ENCODE measurements around the gene CCDC154. TPM values are rescaled to one million over a fixed set of nuclear protein-coding genes. Genes with fewer than 3 reads are reported as not detected.
A peak's percentile ranks its signal among the peaks of the same experiment; 100 is the strongest.
"Not testable (repeated sequence)": the region's sequence is repeated elsewhere in the genome, so short reads cannot be mapped to it uniquely, and the experiment has no call there.

The CCDC154 gene
- total and polyA plus RNA-seq, 4 donors = 1.8 to 9.6 (median 2.9) TPM

DNA sequence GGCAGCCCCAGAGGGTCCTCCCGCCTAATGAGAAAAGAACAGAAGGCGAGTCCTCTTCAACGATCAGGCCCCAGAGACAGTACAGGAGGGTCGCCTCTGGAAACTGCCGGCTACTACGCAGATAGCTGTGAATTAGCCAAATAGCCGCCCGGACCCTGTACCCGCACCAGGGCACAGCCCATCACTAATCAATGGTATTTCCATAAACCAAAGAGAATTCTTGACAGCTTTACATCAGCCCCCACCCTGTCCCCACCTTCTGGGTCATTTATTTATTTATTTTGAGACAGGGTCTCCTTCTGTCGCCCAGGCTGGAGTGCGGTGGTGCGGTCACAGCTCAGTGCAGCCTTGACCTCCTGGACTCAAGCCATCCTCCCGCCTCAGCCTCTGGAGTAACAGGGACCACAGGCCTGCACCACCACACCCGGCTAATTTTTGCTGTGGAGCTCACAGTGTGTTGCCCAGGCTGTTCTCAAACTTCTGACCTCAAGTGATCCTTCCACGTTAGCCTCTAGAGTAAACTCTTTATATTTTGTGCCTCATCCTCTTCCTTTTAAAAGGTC lies 31.3 kb upstream of the CCDC154 start:
- 68 to 70% methylated on average over 15 of the region's 15 CpGs for WGBS, 2 donors
- no peak for ATAC-seq (ENCODE audit: low FRiP score)
- H3K4me1 ChIP-seq (ENCODE audit: control insufficient read depth in 1 of 2, insufficient read depth in 2 of 2, low read length in 2 of 2) = no peaks in the 10 kb centered on the region
- no peaks in the 10 kb centered on the region for H3K9me3 ChIP-seq (ENCODE audit: control insufficient read depth, low read length)
- H3K27ac ChIP-seq (ENCODE audit: low read depth in 1 of 2, low read length in 2 of 2) = peak overlapping the region in 1 of 2 donors; percentile 14
- no peaks in the 10 kb centered on the region for H3K36me3 ChIP-seq (ENCODE audit: control insufficient read depth in 1 of 2, insufficient read depth in 2 of 2, low read length in 1 of 2)
- no peaks in the 10 kb centered on the region for H3K27me3 ChIP-seq (ENCODE audit: control insufficient read depth in 1 of 2, insufficient read depth in 2 of 2, low read length in 1 of 2)
- DNase-seq = no peak
- intact Hi-C loops (cut with DNase I) = loop anchor here in 1 of 2 donors (5.0 kb wide), 1 partner anchor 137 kb away; the partner anchor contains the start of genes CRAMP1 and IFT140
- peak overlapping the region; percentile 70 to 78 for H3K4me3 ChIP-seq (ENCODE audit: low read length in 2 of 2)

DNA sequence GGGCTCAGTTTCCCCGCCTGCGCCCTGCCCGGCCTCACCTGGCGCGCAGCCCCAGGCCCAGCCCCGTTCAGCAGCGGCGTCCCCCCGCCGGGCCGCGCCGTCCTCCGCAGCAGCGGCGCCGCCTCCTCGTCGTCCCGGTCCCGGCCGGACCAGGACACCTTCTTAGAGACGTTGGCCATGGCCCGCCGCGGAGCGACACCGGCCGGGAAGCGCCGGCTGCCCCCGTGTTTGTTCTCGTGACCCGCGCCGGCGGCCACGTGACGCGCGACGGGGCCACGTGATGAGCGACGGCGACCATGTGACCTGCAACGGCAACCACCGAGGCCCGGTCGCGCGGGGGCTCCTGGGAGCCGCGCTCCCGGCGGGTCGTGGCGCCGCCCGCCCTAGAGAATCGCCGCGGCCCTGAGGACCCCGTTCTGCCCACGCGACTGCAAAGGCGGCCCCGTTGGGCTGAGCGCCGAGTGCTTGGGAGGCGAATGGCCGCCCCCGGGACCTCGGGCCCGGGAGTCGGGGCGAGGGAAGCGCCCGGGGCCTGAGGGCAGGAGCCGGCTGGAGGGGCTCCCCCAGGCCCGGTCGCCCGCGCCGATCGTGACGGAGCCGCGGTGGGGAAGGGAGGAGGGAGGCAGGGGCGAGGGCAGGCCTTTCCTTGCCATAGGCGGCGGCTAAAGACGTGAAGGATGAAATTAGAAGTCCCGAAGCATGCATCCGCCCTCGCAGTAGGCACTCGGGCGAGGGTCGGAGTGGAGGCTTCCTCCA lies 30.6 kb upstream of the CCDC154 start, which contains the start of gene CLCN7:
Gene CLCN7 (minus strand): TSS at position 233 of the 756 bp plus-strand sequence. CDS start 54 bp downstream, at position 179.
- no peaks in the 10 kb centered on the region for H3K4me1 ChIP-seq (ENCODE audit: control insufficient read depth in 1 of 2, insufficient read depth in 2 of 2, low read length in 2 of 2)
- intact Hi-C loops (cut with DNase I) = loop anchor here in 1 of 2 donors (5.0 kb wide), 1 partner anchor 137 kb away; the partner anchor contains the start of genes CRAMP1 and IFT140
- no peaks in the 10 kb centered on the region for H3K9me3 ChIP-seq (ENCODE audit: control insufficient read depth, low read length)
- 1% methylated on average over 86 to 99 of the region's 99 CpGs for WGBS, 2 donors
- H3K27ac ChIP-seq (ENCODE audit: low read depth in 1 of 2, low read length in 2 of 2) = peak within 1 kb of the TSS in 1 of 2 donors; percentile 14
- peak within 1 kb of the TSS; percentile 72 to 78 for H3K4me3 ChIP-seq (ENCODE audit: low read length in 2 of 2)
- no peaks in the 10 kb centered on the region for H3K36me3 ChIP-seq (ENCODE audit: control insufficient read depth in 1 of 2, insufficient read depth in 2 of 2, low read length in 1 of 2)
- DNase-seq = peak; percentile 95 to 97
- ATAC-seq (ENCODE audit: low FRiP score) = peak; percentile 95
- no peaks in the 10 kb centered on the region for H3K27me3 ChIP-seq (ENCODE audit: control insufficient read depth in 1 of 2, insufficient read depth in 2 of 2, low read length in 1 of 2)

- no peaks in the 10 kb centered on the region for H3K27me3 ChIP-seq (ENCODE audit: control insufficient read depth in 1 of 2, insufficient read depth in 2 of 2, low read length in 1 of 2)
- H3K4me3 ChIP-seq (ENCODE audit: low read length in 2 of 2) = peak overlapping the region; percentile 72 to 77
- H3K9me3 ChIP-seq (ENCODE audit: control insufficient read depth, low read length) = no peaks in the 10 kb centered on the region
- no peak overlapping the region for H3K27ac ChIP-seq (ENCODE audit: low read depth in 1 of 2, low read length in 2 of 2)
- H3K4me1 ChIP-seq (ENCODE audit: control insufficient read depth in 1 of 2, insufficient read depth in 2 of 2, low read length in 2 of 2) = no peaks in the 10 kb centered on the region
- ATAC-seq (ENCODE audit: low FRiP score) (peak; percentile 20), DNase-seq (no peak)
- H3K36me3 ChIP-seq (ENCODE audit: control insufficient read depth in 1 of 2, insufficient read depth in 2 of 2, low read length in 1 of 2) = no peaks in the 10 kb centered on the region
- intact Hi-C loops (cut with DNase I) = no loop called here
- 9 to 11% methylated on average over 43 to 57 of the region's 57 CpGs for WGBS, 2 donors
Measured at GRCh38 chr16:1474082-1474795, 29.9 kb upstream of the CCDC154 start.

DNA sequence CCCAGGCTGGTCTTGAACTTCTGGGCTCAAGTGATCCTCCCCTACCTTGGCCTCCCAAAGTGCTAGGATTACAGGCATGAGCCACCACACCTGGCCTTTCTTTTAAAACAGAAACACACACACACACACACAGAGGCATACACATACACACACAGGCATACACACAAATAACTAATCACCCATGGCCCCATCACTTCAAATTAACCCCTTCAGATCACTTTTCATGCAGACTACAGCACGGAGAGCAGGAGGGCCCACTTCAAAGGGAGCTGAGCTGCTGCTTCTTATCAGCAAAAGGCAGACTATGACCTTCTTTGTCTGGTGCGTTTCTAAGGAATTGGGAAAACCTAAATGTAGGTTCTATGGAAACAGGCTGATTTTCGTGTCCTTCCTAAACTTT lies 28.6 kb upstream of the CCDC154 start:
- 73 to 77% methylated on average over 3 of the region's 3 CpGs for WGBS, 2 donors
- Histone ChIP-seq H3K36me3 (ENCODE audit: control insufficient read depth in 1 of 2, insufficient read depth in 2 of 2, low read length in 1 of 2) (no peaks in the 10 kb centered on the region), H3K9me3 (ENCODE audit: control insufficient read depth, low read length) (no peaks in the 10 kb centered on the region), H3K4me3 (ENCODE audit: low read length in 2 of 2) (no peak overlapping the region), H3K27ac (ENCODE audit: low read depth in 1 of 2, low read length in 2 of 2) (no peak overlapping the region), H3K27me3 (ENCODE audit: control insufficient read depth in 1 of 2, insufficient read depth in 2 of 2, low read length in 1 of 2) (no peaks in the 10 kb centered on the region), H3K4me1 (ENCODE audit: control insufficient read depth in 1 of 2, insufficient read depth in 2 of 2, low read length in 2 of 2) (no peaks in the 10 kb centered on the region)
- ATAC-seq (ENCODE audit: low FRiP score) (no peak), DNase-seq (no peak)
- intact Hi-C loops (cut with DNase I) = no loop called here

- no peaks in the 10 kb centered on the region for H3K9me3 ChIP-seq (ENCODE audit: control insufficient read depth, low read length)
- H3K4me3 ChIP-seq (ENCODE audit: low read length in 2 of 2) = no peak overlapping the region
- intact Hi-C loops (cut with DNase I) = no loop called here
- H3K4me1 ChIP-seq (ENCODE audit: control insufficient read depth in 1 of 2, insufficient read depth in 2 of 2, low read length in 2 of 2) = no peaks in the 10 kb centered on the region
- H3K27me3 ChIP-seq (ENCODE audit: control insufficient read depth in 1 of 2, insufficient read depth in 2 of 2, low read length in 1 of 2) = no peaks in the 10 kb centered on the region
- no peaks in the 10 kb centered on the region for H3K36me3 ChIP-seq (ENCODE audit: control insufficient read depth in 1 of 2, insufficient read depth in 2 of 2, low read length in 1 of 2)
- 87% methylated on average over 26 of the region's 26 CpGs for WGBS, 2 donors
- DNase-seq (peak in 1 of 2 donors; percentile 46), ATAC-seq (ENCODE audit: low FRiP score) (no peak)
- H3K27ac ChIP-seq (ENCODE audit: low read depth in 1 of 2, low read length in 2 of 2) = no peak overlapping the region
Measured at GRCh38 chr16:1471569-1472194, 27.3 kb upstream of the CCDC154 start.

GRCh38 chr16:1470481-1471251 lies 26.3 kb upstream of the CCDC154 start:
- Histone ChIP-seq H3K27ac (ENCODE audit: low read depth in 1 of 2, low read length in 2 of 2) (no peak overlapping the region), H3K9me3 (ENCODE audit: control insufficient read depth, low read length) (no peaks in the 10 kb centered on the region), H3K4me3 (ENCODE audit: low read length in 2 of 2) (no peak overlapping the region), H3K4me1 (ENCODE audit: control insufficient read depth in 1 of 2, insufficient read depth in 2 of 2, low read length in 2 of 2) (no peaks in the 10 kb centered on the region), H3K27me3 (ENCODE audit: control insufficient read depth in 1 of 2, insufficient read depth in 2 of 2, low read length in 1 of 2) (no peaks in the 10 kb centered on the region), H3K36me3 (ENCODE audit: control insufficient read depth in 1 of 2, insufficient read depth in 2 of 2, low read length in 1 of 2) (no peaks in the 10 kb centered on the region)
- 72 to 75% methylated on average over 14 of the region's 14 CpGs for WGBS, 2 donors
- ATAC-seq (ENCODE audit: low FRiP score) = no peak
- DNase-seq = peak in 1 of 2 donors; percentile 76
- intact Hi-C loops (cut with DNase I) = no loop called here

DNA sequence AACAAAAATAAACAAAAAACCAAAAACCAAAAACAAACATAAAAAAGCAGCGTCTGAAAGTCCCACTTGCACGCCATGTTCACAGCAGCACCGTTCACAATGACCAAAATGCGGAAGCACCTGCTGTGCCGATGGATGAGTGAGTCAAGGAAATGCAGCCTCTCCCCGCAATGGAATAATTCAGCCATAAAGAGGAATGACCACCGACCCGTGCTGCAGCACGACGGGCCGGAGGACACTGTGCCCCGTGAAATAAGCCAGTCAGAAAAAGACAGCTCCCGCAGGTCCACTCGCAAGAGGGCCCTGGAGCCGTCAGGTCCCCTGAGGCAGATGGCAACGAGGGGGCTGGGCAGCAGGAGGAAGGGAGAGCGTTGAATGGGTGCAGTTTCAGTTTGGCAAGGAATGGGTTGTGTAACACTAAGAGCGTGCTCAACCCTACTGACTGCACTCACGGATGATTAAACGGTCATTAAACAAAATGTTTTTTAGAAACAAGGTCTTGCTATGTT lies 25.4 kb upstream of the CCDC154 start:
- intact Hi-C loops (cut with DNase I) = no loop called here
- 77 to 86% methylated on average over 20 of the region's 20 CpGs for WGBS, 2 donors
- Histone ChIP-seq H3K27ac (ENCODE audit: low read depth in 1 of 2, low read length in 2 of 2) (no peak overlapping the region), H3K4me3 (ENCODE audit: low read length in 2 of 2) (no peak overlapping the region), H3K4me1 (ENCODE audit: control insufficient read depth in 1 of 2, insufficient read depth in 2 of 2, low read length in 2 of 2) (no peaks in the 10 kb centered on the region), H3K36me3 (ENCODE audit: control insufficient read depth in 1 of 2, insufficient read depth in 2 of 2, low read length in 1 of 2) (no peaks in the 10 kb centered on the region), H3K9me3 (ENCODE audit: control insufficient read depth, low read length) (no peaks in the 10 kb centered on the region), H3K27me3 (ENCODE audit: control insufficient read depth in 1 of 2, insufficient read depth in 2 of 2, low read length in 1 of 2) (no peaks in the 10 kb centered on the region)
- no peak for ATAC-seq (ENCODE audit: low FRiP score)
- DNase-seq = peak in 1 of 2 donors; percentile 72

DNA sequence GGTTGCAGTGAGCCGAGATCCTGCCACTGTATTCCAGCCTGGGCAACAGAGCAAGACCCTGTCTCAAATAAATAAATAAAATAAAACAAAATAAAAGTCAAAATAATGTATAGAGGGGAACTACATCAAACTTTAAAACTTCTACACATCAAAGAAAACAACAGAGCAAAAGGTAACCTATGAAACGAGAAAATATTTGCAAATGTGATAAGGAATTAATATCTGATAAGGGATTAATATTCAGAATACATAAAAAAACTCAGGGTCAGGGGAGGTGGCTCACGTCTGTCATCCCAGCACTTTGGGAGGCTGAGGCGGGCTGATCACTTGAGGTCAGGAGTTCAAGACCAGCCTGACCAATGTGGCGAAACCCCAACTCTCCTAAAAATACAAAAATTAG lies 24.8 kb upstream of the CCDC154 start:
- H3K27ac ChIP-seq (ENCODE audit: low read depth in 1 of 2, low read length in 2 of 2); ATAC-seq (ENCODE audit: low FRiP score); H3K4me1 ChIP-seq (ENCODE audit: control insufficient read depth in 1 of 2, insufficient read depth in 2 of 2, low read length in 2 of 2); DNase-seq; H3K27me3 ChIP-seq (ENCODE audit: control insufficient read depth in 1 of 2, insufficient read depth in 2 of 2, low read length in 1 of 2); H3K36me3 ChIP-seq (ENCODE audit: control insufficient read depth in 1 of 2, insufficient read depth in 2 of 2, low read length in 1 of 2); H3K9me3 ChIP-seq (ENCODE audit: control insufficient read depth, low read length); intact Hi-C loops (cut with DNase I); H3K4me3 ChIP-seq (ENCODE audit: low read length in 2 of 2): not testable (repeated sequence)
- 75 to 77% methylated on average over 5 of the region's 5 CpGs for WGBS, 2 donors

Data from aorta (tissue), 5 donors.